ENCODE measurements around the gene RSAD2.
"Not testable (repeated sequence)": the region's sequence is repeated elsewhere in the genome, so short reads cannot be mapped to it uniquely, and the experiment has no call there.

Gene RSAD2, protein sequence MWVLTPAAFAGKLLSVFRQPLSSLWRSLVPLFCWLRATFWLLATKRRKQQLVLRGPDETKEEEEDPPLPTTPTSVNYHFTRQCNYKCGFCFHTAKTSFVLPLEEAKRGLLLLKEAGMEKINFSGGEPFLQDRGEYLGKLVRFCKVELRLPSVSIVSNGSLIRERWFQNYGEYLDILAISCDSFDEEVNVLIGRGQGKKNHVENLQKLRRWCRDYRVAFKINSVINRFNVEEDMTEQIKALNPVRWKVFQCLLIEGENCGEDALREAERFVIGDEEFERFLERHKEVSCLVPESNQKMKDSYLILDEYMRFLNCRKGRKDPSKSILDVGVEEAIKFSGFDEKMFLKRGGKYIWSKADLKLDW

DNA sequence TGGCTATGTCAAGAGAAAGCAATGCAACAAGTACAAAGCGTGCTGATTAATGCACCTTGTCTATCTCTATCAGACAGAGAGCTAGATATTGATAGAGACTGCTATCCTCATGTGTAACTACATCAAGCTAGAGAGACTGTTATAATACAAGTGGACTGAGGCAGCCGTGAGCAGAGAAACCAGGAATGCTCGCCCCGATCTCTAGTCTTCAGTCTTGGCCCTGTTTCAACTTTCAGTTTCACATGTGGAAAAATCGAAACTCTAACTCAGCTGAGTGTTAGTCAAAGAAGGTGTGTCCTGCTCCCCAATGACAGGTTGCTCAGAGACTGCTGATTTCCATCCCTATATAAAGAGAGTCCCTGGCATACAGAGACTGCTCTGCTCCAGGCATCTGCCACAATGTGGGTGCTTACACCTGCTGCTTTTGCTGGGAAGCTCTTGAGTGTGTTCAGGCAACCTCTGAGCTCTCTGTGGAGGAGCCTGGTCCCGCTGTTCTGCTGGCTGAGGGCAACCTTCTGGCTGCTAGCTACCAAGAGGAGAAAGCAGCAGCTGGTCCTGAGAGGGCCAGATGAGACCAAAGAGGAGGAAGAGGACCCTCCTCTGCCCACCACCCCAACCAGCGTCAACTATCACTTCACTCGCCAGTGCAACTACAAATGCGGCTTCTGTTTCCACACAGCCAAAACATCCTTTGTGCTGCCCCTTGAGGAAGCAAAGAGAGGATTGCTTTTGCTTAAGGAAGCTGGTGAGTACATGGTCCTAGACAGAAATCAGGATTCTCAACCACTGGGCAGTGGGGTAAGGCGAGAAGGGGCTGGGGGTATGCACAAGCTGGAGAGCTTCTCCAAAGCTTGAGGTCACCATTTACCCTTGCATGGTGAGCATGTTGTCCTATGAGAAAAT lies at the start of gene RSAD2:
Gene RSAD2, plus strand, starts transcription at position 376 of the 903 bp plus-strand sequence. Its CDS starts 24 bp downstream, at position 400.
- no peak for DNase-seq (ENCODE audit: low read depth)

- no peak for DNase-seq (ENCODE audit: low read depth)
These were observed 49.3 kb upstream of the RSAD2 start for GRCh38 chr2:6828299-6828584.

DNA sequence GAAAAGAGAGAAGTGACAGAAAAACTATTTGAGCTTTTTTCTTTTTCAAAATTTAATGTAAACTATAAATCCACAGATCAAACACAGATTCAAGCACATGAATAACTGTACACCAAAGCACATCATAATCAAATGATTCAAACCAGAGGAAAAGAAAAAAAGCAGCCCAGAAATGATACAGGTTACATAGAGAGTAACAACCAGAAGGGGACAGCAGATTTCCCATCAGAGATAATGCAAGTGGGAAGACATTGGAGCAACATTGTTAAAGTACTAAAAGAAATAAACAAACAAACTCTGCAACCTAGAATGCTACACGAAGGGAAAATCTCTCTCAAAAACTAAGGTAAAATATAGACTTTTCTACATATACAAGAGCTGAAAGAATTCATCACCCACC lies 46.3 kb upstream of the RSAD2 start:
- DNase-seq (ENCODE audit: low read depth), result no peak

DNA sequence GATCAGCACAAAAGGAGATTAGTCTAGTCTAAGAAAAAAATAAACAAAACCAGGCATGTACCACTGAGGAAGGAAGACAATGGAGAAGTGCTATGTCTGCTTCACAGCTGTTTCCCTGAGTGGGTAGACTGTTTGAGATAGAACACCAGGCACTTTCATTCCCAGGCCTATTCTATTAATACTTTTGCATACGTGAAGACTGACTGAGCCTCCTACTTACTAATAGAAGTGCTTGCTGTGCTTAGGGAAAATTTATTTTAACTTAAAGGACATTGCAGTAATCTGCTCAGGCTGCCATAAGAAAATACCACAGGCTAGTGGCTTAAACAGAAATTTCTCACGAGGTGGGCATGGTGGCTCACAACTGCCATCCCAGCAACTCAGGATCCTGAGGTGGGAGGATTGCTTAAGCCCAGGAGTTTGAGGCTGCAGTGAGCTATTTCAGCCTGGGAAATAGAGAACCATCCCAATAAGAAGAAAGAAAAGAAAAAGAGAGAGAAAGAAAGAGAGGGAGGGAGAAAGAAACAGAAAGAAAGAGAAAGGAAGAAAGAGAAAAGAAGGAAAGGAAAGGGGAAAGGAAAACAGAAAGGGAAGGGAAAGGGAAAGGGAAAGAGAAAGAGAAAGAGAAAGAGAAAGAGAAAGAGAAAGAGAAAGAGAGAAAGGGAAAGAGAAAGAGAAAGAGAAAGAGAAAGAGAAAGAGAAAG lies 44.8 kb upstream of the RSAD2 start:
- DNase-seq (ENCODE audit: low read depth), result no peak

DNA sequence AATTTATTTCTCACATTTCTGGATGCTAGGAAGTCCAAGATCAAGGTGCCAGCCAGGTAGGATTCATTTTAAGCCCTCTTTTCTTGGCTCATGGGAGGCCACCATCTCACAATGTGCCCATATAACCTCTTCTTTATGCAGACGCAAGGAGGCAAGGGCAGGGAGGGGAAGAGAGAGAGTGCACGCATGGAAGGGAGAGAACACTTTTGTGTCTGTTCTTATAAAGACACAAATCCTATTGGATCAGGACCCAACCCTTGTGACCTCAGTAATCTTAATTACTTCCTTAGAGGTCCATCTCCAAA lies 44.3 kb upstream of the RSAD2 start:
- no peak for DNase-seq (ENCODE audit: low read depth)

DNA sequence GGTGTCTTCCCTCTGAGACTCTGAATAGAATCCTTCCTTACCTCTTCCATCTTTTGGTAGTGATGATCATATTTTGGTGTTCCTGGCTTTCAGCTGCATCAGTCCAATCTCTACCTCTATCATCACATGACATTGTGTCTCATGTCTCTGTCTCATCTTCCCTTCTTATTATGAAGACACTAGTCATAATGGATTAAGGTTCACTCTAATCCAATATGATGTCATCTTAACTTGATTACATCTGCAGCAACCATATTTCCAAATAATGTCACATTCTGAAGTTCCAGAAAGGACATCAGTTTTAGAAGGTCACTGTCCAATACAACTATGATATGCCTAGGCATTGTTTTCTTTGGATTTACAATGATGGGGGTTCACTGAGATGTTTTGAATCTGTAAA lies 43.4 kb upstream of the RSAD2 start:
- DNase-seq (ENCODE audit: low read depth), result no peak

GRCh38 chr2:6835467-6835866 lies 42.1 kb upstream of the RSAD2 start:
- no peak for DNase-seq (ENCODE audit: low read depth)

GRCh38 chr2:6838673-6839319 lies 38.8 kb upstream of the RSAD2 start:
- no peak for DNase-seq (ENCODE audit: low read depth)

- DNase-seq (ENCODE audit: low read depth), result no peak
These were observed 35.9 kb upstream of the RSAD2 start for GRCh38 chr2:6841537-6842287.

- no peak for DNase-seq (ENCODE audit: low read depth)
These were observed 32.3 kb upstream of the RSAD2 start for GRCh38 chr2:6845312-6845711.

DNA sequence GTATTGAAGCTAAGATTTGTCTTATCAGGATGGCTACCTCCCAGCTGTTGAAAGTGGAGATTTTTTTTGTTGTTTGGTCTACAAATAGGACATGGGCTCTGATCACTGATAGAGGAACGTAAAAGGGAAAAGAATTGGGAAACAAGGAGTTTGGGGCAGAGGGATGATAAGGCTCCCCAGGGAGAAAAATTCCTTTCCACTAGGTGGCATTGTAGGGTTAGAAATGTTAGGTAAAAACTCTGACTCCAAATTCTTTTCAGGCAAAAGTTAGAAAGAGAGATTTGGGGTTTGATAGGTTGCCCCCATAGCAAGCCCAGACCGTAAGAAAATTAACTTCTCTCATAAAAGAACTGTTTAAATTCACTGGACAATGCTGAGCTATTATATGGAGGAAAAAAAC lies 31.7 kb upstream of the RSAD2 start:
- no peak for DNase-seq (ENCODE audit: low read depth)

GRCh38 chr2:6846540-6846939 lies 31.0 kb upstream of the RSAD2 start:
- DNase-seq (ENCODE audit: low read depth), result no peak

DNA sequence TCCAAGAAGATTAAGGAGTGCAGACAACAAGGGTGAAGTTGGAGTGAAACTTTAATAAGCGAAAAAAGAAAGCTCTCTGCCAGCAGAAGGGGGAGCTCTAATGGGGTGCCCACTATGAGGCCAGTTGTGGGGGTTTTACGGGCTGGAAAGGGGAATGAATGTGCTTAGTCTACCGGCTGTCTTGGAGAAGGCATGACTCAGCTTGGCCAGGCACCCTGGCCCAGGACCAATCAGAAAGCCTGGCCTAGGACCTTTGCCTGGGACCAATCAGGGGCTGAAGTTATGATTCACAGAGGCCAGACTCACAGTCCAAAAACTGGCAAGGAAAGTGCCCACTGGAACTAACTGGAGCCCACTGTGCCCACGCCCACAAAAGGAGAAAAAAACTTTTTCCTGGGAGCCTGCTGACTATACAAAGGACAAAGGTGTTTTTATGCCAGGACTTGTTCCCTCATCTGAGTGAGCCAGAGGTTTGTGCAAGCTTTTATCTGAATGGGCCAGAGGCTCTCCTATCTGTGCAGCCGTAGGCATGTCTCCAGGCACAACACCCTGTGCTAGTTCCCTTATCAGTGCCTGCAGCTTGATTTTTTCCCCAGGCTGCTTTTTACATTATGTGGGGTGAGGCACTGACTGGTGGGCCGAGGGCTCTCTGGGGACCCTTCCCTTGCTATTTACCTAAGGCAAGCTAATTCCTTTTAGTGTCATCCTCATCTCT lies 30.5 kb upstream of the RSAD2 start:
- no peak for DNase-seq (ENCODE audit: low read depth)

- no peak for DNase-seq (ENCODE audit: low read depth)
These were observed 25.4 kb upstream of the RSAD2 start for GRCh38 chr2:6852195-6852594.

- no peak for DNase-seq (ENCODE audit: low read depth)
These were observed 23.2 kb upstream of the RSAD2 start for GRCh38 chr2:6854416-6854815.

- no peak for DNase-seq (ENCODE audit: low read depth)
These were observed 21.6 kb upstream of the RSAD2 start for GRCh38 chr2:6855860-6856547.

GRCh38 chr2:6856548-6856920 lies 21.0 kb upstream of the RSAD2 start:
- no peak for DNase-seq (ENCODE audit: low read depth)

DNA sequence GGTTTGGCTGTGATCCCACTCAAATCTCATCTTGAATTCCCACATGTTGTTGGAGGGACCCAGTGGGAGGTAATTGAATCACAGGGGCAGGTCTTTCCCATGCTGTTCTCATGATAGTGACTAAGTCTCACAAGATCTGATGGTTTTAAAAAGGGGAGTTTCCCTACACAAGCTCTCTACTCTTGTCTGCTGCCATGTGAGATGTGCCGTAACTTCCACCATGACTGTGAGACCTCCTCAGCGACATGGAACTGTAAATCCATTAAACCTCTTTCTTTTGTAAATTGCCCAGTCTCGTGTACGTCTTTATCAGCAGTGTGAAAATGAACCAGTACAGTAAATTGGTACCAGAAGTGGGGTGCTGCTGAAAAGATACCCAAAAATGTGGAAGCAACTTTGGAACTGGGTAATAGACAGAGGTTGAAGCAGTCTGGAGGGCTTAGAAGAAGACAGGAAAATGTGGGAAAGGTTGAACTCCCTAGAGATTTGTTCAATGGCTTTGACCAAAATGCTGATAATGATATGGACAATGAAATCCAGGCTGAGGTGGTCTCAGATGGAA lies 19.0 kb upstream of the RSAD2 start:
- DNase-seq (ENCODE audit: low read depth), result not testable (repeated sequence)

GRCh38 chr2:6860296-6860695 lies 17.3 kb upstream of the RSAD2 start:
- no peak for DNase-seq (ENCODE audit: low read depth)

DNA sequence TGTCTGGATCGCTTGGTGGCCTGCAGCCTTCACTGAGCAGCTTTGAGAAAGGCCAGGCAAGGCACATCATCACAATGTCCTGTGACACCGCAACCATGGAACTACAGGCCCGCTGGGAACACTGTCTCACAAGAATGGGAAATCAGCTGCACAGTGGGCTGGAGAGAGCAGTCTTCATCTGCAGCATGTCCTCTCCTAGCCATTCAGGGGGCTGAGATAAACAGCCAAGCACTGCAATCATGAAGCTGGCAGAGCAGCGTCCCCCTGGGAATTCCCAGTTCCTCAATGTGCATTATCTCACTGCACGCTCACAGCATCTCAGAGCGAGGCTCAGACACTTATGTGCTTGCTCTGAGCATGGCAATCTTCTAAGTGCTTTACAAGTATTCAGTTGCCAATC lies 13.8 kb upstream of the RSAD2 start:
- DNase-seq (ENCODE audit: low read depth), result no peak

Data from activated T-helper 1 cell treated with Interleukin-2 at 50 U/mL for 16 hours (primary cell).